IMR-90 (cell line): ENCODE results near the gene SLC52A1. TPM values are rescaled to one million over a fixed set of nuclear protein-coding genes. Genes with fewer than 3 reads are reported as not detected.

Experiments
- ATAC-seq: fragments of 200-7000 bp; cut with Tn5 transposase; 2 replicates; pipeline ENCODE4 v1.9.1; 2020; ENCODE audit warnings: low read depth, mild to moderate bottlenecking, moderate library complexity
- BruUV-seq: library from RNA; stranded (reverse); fragments of 400-500 nt; replicated peaks from 2 replicates; lab custom pipeline; 2021; lab: Mats Ljungman, UMichigan
- CTCF ChIA-PET: fragments of 300-600 bp; formaldehyde crosslinking; extraction: SDS; loops from one replicate; lab custom pipeline; 2021; ENCODE audit warnings: antibody characterized with exemption; lab: Yijun Ruan, JAX
- POLR2A ChIA-PET: fragments of 300-600 bp; sonication (Branson Sonifier 250); formaldehyde crosslinking; loops from one replicate; lab custom pipeline; 2022; ENCODE audit warnings: antibody characterized with exemption; ENCODE audit not compliant: unreplicated experiment; lab: Charles Lee
- DNase-seq: peaks from one replicate; pipeline ENCODE4 v3.0.0; 2013
- H2AFZ ChIP-seq: replicated peaks from 2 replicates; pipeline ENCODE3; 2013; ENCODE audit warnings: low read length, mild to moderate bottlenecking; ENCODE audit not compliant: poor library complexity
- H2AK5ac ChIP-seq: 2 replicates; pipeline ENCODE4 v1.6.1; 2013; ENCODE audit warnings: low read depth, low read length, inconsistent platforms
- H2AK9ac ChIP-seq: replicated peaks from 2 replicates; pipeline ENCODE3; 2013; ENCODE audit warnings: mild to moderate bottlenecking, low read depth, low read length, moderate library complexity; ENCODE audit not compliant: poor library complexity
- H2BK120ac ChIP-seq: 2 replicates; pipeline ENCODE4 v1.6.1; 2013; ENCODE audit warnings: low read depth, low read length, inconsistent platforms
- H2BK15ac ChIP-seq: 3 replicates; pipeline ENCODE4 v1.6.1; 2013; ENCODE audit warnings: low read depth, low read length, inconsistent platforms
- H2BK20ac ChIP-seq: 2 replicates; pipeline ENCODE4 v1.6.1; 2013; ENCODE audit warnings: low read depth, mild to moderate bottlenecking, inconsistent platforms, low read length, moderate library complexity
- H2BK5ac ChIP-seq: 2 replicates; pipeline ENCODE4 v1.6.1; 2013; ENCODE audit warnings: mild to moderate bottlenecking, low read depth, low read length, inconsistent platforms; ENCODE audit not compliant: poor library complexity, severe bottlenecking
- H3K14ac ChIP-seq: replicated peaks from 2 replicates; pipeline ENCODE4 v1.6.1; 2013; ENCODE audit warnings: low read depth, low read length, inconsistent platforms
- H3K18ac ChIP-seq: 2 replicates; pipeline ENCODE4 v1.6.1; 2013; ENCODE audit warnings: low read depth, low read length, control low read depth
- H3K23ac ChIP-seq: 2 replicates; pipeline ENCODE4 v1.6.1; 2013; ENCODE audit warnings: low read depth, low read length, inconsistent platforms
- H3K27ac ChIP-seq: 2 replicates; pipeline ENCODE4 v1.5.1; 2013; ENCODE audit warnings: mild to moderate bottlenecking, control low read depth, low read length; ENCODE audit not compliant: insufficient read depth
- H3K27me3 ChIP-seq: 2 replicates; pipeline ENCODE4 v1.6.1; 2013; ENCODE audit warnings: low read length; ENCODE audit not compliant: control insufficient read depth, insufficient read depth
- H3K36me3 ChIP-seq: 2 replicates; pipeline ENCODE4 v1.6.1; 2013; ENCODE audit warnings: low read length, mixed read lengths; ENCODE audit not compliant: control insufficient read depth, insufficient read depth
- H3K4ac ChIP-seq: 2 replicates; pipeline ENCODE4 v1.6.1; 2013; ENCODE audit warnings: low read depth, low read length, inconsistent platforms
- H3K4me1 ChIP-seq: 2 replicates; pipeline ENCODE4 v1.6.1; 2013; ENCODE audit warnings: low read length, mixed read lengths; ENCODE audit not compliant: control insufficient read depth, insufficient read depth
- H3K4me2 ChIP-seq: 2 replicates; pipeline ENCODE4 v1.6.1; 2013; ENCODE audit warnings: low read depth, mild to moderate bottlenecking, control low read depth, low read length, moderate library complexity
- H3K4me3 ChIP-seq: 2 replicates; pipeline ENCODE4 v1.5.1; 2013; ENCODE audit warnings: low read depth, mild to moderate bottlenecking, control low read depth, low read length, moderate library complexity; ENCODE audit not compliant: insufficient read depth
- H3K56ac ChIP-seq: 2 replicates; pipeline ENCODE4 v1.6.1; 2013; ENCODE audit warnings: low read length, inconsistent platforms; ENCODE audit not compliant: insufficient read depth; ENCODE audit errors: extremely low read depth
- H3K79me1 ChIP-seq, 2 experiments: 2 replicates each; pipeline ENCODE4 v1.6.1; 2013; ENCODE audit warnings: low read length in 2 of 2, inconsistent platforms in 1 of 2, low read depth in 1 of 2
- H3K9ac ChIP-seq: 2 replicates; pipeline ENCODE4 v1.6.1; 2013; ENCODE audit warnings: low read depth, low read length, control low read depth
- H3K9me1 ChIP-seq: 2 replicates; pipeline ENCODE4 v1.6.1; 2013; ENCODE audit warnings: low read length, inconsistent platforms; ENCODE audit not compliant: insufficient read depth
- H3K9me3 ChIP-seq: 2 replicates; pipeline ENCODE4 v1.6.1; 2013; ENCODE audit warnings: low read length; ENCODE audit not compliant: control insufficient read depth, insufficient read depth
- H4K20me1 ChIP-seq: 2 replicates; pipeline ENCODE4 v1.6.1; 2013; ENCODE audit warnings: low read length, inconsistent platforms; ENCODE audit not compliant: insufficient read depth
- H4K5ac ChIP-seq: 2 replicates; pipeline ENCODE4 v1.6.1; 2013; ENCODE audit warnings: mild to moderate bottlenecking, low read depth, low read length, control low read depth
- H4K8ac ChIP-seq, 2 experiments: 2 replicates each; pipeline ENCODE4 v1.6.1; 2013; ENCODE audit warnings: low read depth in 2 of 2, low read length in 2 of 2, control low read depth in 1 of 2, inconsistent platforms in 1 of 2
- H4K91ac ChIP-seq: 2 replicates; pipeline ENCODE4 v1.6.1; 2013; ENCODE audit warnings: low read depth, low read length, inconsistent platforms; ENCODE audit not compliant: insufficient read depth
- CEBPB ChIP-seq: IDR thresholded peaks from 2 replicates; pipeline ENCODE4 v1.6.1; 2012; ENCODE audit warnings: low read depth, low read length, improper control_type of control experiment
- CHD1 ChIP-seq: IDR thresholded peaks from 2 replicates; pipeline ENCODE4 v1.6.1; 2012; ENCODE audit warnings: low read depth, low read length, improper control_type of control experiment
- MXI1 ChIP-seq: IDR thresholded peaks from 2 replicates; pipeline ENCODE4 v1.6.1; 2012; ENCODE audit warnings: low read depth, mild to moderate bottlenecking, low read length, moderate library complexity, borderline replicate concordance
- RFX5 ChIP-seq: IDR thresholded peaks from 2 replicates; pipeline ENCODE4 v1.8.0; 2012; ENCODE audit warnings: low read depth, mild to moderate bottlenecking, low read length, moderate library complexity
- WGBS, 2 experiments: methylation state at CpG; one replicate each; pipeline versions ENCODE4 v1.1.5 to v1.1.7; 2013; ENCODE audit warnings: missing lambda C conversion rate in 2 of 2; ENCODE audit not compliant: insufficient read length in 1 of 2; ENCODE audit errors: extremely low coverage in 2 of 2; 5-methylcytosine and 5-hydroxymethylcytosine counted together
- dilution Hi-C: fragments of 300-500 bp; cut with HindIII; formaldehyde crosslinking; loops from one replicate; pipeline ENCODE4 v1.14.3; 2018; ENCODE audit warnings: low sequenced_read_pairs; ENCODE audit not compliant: unreplicated experiment
- in situ Hi-C: fragments of 300-500 bp; cut with MboI; formaldehyde crosslinking; loops from 3 replicates; pipeline ENCODE4 v1.14.3; 2019; ENCODE audit warnings: low sequenced_read_pairs, inconsistent platforms, mixed read lengths
- intact Hi-C: fragments of 100-400 bp; cut with micrococcal nuclease; formaldehyde crosslinking; loops from 2 replicates; pipeline ENCODE4 v1.10.0; 2022
- polyA plus RNA-seq, 3 experiments: library from polyadenylated mRNA; depleted of rRNA; stranded (reverse); fragments of >200 nt; gene quantifications; 2 replicates each; pipeline ENCODE4 v1.2.3, GENCODE V29; 2012; ENCODE audit warnings: low replicate concordance in 1 of 3
- total RNA-seq: library from RNA; depleted of rRNA; stranded (reverse); fragments of >200 nt; gene quantifications from 2 replicates; pipeline ENCODE4 v1.2.3, GENCODE V29; 2012

The SLC52A1 gene
- total and polyA plus RNA-seq, 2 of the 4 experiments (the other 2 are of a cell fraction): not detected

GRCh38 chr17:4998027-4998731 is 37.0 kb downstream of the SLC52A1 start:
- Histone ChIP-seq H2BK120ac (no peak overlapping the region), H3K9me1 (peaks cover 18% of the 10 kb centered on the region), H2AK9ac (peak overlapping the region; percentile 97), H4K91ac (peak overlapping the region; percentile 82), H4K20me1 (peaks cover 26% of the 10 kb centered on the region), H3K4me3 (peak overlapping the region; percentile 96), H2BK15ac (0 out of 3 replicates have a peak overlapping the region, but pooled peaks have one; percentile 7), H3K56ac (no peak overlapping the region), H2BK5ac (peak overlapping the region; percentile 78), H3K4me2 (peak overlapping the region; percentile 96), H2AK5ac (peak overlapping the region; percentile 91), H2BK20ac (no peak overlapping the region), H3K36me3 (peaks cover 23% of the 10 kb centered on the region), H3K14ac (peak overlapping the region; percentile 88), H3K79me1 (peaks cover 28 to 51% of the 10 kb centered on the region in 2 experiments), H3K4me1 (peaks cover 21% of the 10 kb centered on the region), H3K27me3 (no peaks in the 10 kb centered on the region), H3K27ac (peak overlapping the region; percentile 76), H3K4ac (peak overlapping the region; percentile 93), H3K18ac (peak overlapping the region; percentile 42), H3K9ac (peak overlapping the region; percentile 89), H4K5ac (peak overlapping the region; percentile 14; the same call in 1 of the 2 replicates), H4K8ac (peak overlapping the region in 1 of 2 experiments; percentile 77; a peak in 1 of 4 replicates), H3K9me3 (no peaks in the 10 kb centered on the region), H2AFZ (peak overlapping the region; percentile 92), H3K23ac (peak overlapping the region; percentile 91)
- no peak for TF ChIP-seq CHD1
- no peak for TF ChIP-seq CEBPB
- peak; percentile 70; the same call in 1 of the 2 replicates for TF ChIP-seq MXI1
- TF ChIP-seq RFX5: no peak
- intact Hi-C loops (no loop called here), in situ Hi-C loops (no loop called here), dilution Hi-C loops (no loop called here)
- DNase-seq: no peak
- WGBS, 2 experiments: 0% methylated on average over 18 of the region's 55 CpGs; no CpG with 5 or more reads in 1 of the 2 experiments
- peak; percentile 36 for ATAC-seq
- CTCF ChIA-PET: interaction anchor here (1.1 to 1.2 kb wide), 2 partner anchors 12 kb away, joined by 3 read pairs; no protein-coding TSS in a partner anchor
- no TSS peak for BruUV-seq
- POLR2A ChIA-PET: interaction anchor here (0.6 to 0.8 kb wide), 2 partner anchors 50 to 768 kb away, joined by 7 to 11 read pairs; partner anchors contain the start of gene PFN1
